HCT116 (cell line): Measurements from ENCODE around the gene SALL3. TPM values are rescaled to one million over a fixed set of nuclear protein-coding genes. Genes with fewer than 3 reads are reported as not detected.

Experiments used
- ATAC-seq: fragments of 200-7000 bp; cut with Tn5 transposase; 2 replicates; pipeline ENCODE4 v1.9.1; 2020; ENCODE audit warnings: mild to moderate bottlenecking, moderate library complexity
- BruUV-seq: library from RNA; stranded (reverse); fragments of 400-500 nt; replicated peaks from 2 replicates; lab custom pipeline; 2021; lab: Mats Ljungman, UMichigan
- CTCF ChIA-PET: fragments of 300-600 bp; sonication (Branson Sonifier 250); formaldehyde crosslinking; loops from one replicate; lab custom pipeline; 2021; ENCODE audit warnings: antibody characterized with exemption; lab: Charles Lee
- POLR2A ChIA-PET: fragments of 300-600, 350-600 bp; sonication (Branson Sonifier 250); formaldehyde crosslinking; loops from one replicate; lab custom pipeline; 2021; ENCODE audit warnings: antibody characterized with exemption; lab: Charles Lee
- RAD21 ChIA-PET, 2 experiments: fragments of 300-600 bp; sonication (Branson Sonifier 250); formaldehyde crosslinking; loops; one replicate each; lab custom pipeline; 2023; ENCODE audit warnings: low total read pairs in 2 of 2; ENCODE audit not compliant: uncharacterized antibody in 2 of 2, unreplicated experiment in 2 of 2, low non-redundant PET in 1 of 2; lab: Charles Lee
- DNase-seq: peaks from one replicate; pipeline ENCODE4 v3.0.0-alpha.2; 2010; ENCODE audit warnings: low read depth, low spot score
- H2AFZ ChIP-seq: fragments of 200-600 bp; shearing (Covaris generic), sonication (generic); 2 replicates; pipeline ENCODE4 v1.6.1; 2017; ENCODE audit warnings: low read depth, mixed run types, mixed read lengths, antibody characterized with exemption, low read length; ENCODE audit not compliant: poor library complexity, severe bottlenecking
- H3K27ac ChIP-seq: 2 replicates; pipeline ENCODE4 v1.5.1; 2012; ENCODE audit warnings: low read depth, low read length
- H3K27me3 ChIP-seq: fragments of 200-600 bp; sonication (generic); 2 replicates; pipeline ENCODE4 v1.6.1; 2016; ENCODE audit warnings: mixed run types, low read length, mixed read lengths; ENCODE audit not compliant: insufficient read depth
- H3K36me3 ChIP-seq, 2 experiments: fragments of 200-500 bp in 1 of 2; fragments of 200-600 bp in 1 of 2; sonication (Bioruptor generic) in 1 of 2; sonication (generic) in 1 of 2; 2 replicates each; pipeline versions ENCODE4 v1.5.1 to v1.6.1; 2014 to 2016; ENCODE audit warnings: low read length in 2 of 2, inconsistent platforms in 1 of 2, mixed read lengths in 1 of 2, mixed run types in 1 of 2; ENCODE audit not compliant: insufficient read depth in 2 of 2, control insufficient read depth in 1 of 2
- H3K4me1 ChIP-seq, 2 experiments: fragments of 200-600 bp in 1 of 2; sonication (generic) in 1 of 2; 2 replicates each; pipeline versions ENCODE4 v1.5.1 to v1.6.1; 2012 to 2017; ENCODE audit warnings: low read length in 2 of 2, inconsistent platforms in 1 of 2, mild to moderate bottlenecking in 1 of 2, mixed read lengths in 1 of 2, mixed run types in 1 of 2, moderate library complexity in 1 of 2; ENCODE audit not compliant: insufficient read depth in 2 of 2, control insufficient read depth in 1 of 2
- H3K4me2 ChIP-seq: fragments of 200-600 bp; sonication (generic); 2 replicates; pipeline ENCODE4 v1.6.1; 2017; ENCODE audit warnings: mixed run types, low read length, mixed read lengths
- H3K4me3 ChIP-seq, 2 experiments: fragments of 200-600 bp in 1 of 2; sonication (generic) in 1 of 2; replicated peaks in 1 of 2; 2 replicates each; pipeline ENCODE4 v1.5.1; 2011 to 2016; ENCODE audit warnings: low read length in 2 of 2, control low read depth in 1 of 2, low read depth in 1 of 2, mild to moderate bottlenecking in 1 of 2, mixed read lengths in 1 of 2, mixed run types in 1 of 2
- H3K79me2 ChIP-seq: fragments of 200-600 bp; sonication (generic); 2 replicates; pipeline ENCODE4 v1.6.1; 2017; ENCODE audit warnings: mild to moderate bottlenecking, mixed run types, low read length, moderate library complexity, mixed read lengths; ENCODE audit not compliant: insufficient read depth
- H3K9ac ChIP-seq: fragments of 200-600 bp; sonication (generic); 2 replicates; pipeline ENCODE4 v1.6.1; 2016; ENCODE audit warnings: low read length, mixed read lengths
- H3K9me2 ChIP-seq: fragments of 200-600 bp; sonication (generic), shearing (Covaris generic); 2 replicates; pipeline ENCODE4 v1.6.1; 2017; ENCODE audit warnings: mixed run types, mild to moderate bottlenecking, moderate library complexity; ENCODE audit not compliant: insufficient read depth
- H3K9me3 ChIP-seq, 2 experiments: fragments of 200-500 bp in 1 of 2; fragments of 200-600 bp in 1 of 2; sonication (Bioruptor generic) in 1 of 2; sonication (generic) in 1 of 2; 2 replicates each; pipeline ENCODE4 v1.6.1; 2014 to 2017; ENCODE audit warnings: low read length in 2 of 2, mixed read lengths in 2 of 2, inconsistent platforms in 1 of 2, low read depth in 1 of 2, mild to moderate bottlenecking in 1 of 2, mixed run types in 1 of 2, moderate library complexity in 1 of 2; ENCODE audit not compliant: control insufficient read depth in 1 of 2, insufficient read depth in 1 of 2
- H4K20me1 ChIP-seq: fragments of 200-600 bp; sonication (generic), shearing (Covaris generic); 2 replicates; pipeline ENCODE4 v1.6.1; 2017; ENCODE audit warnings: mixed run types, mild to moderate bottlenecking, moderate library complexity; ENCODE audit not compliant: insufficient read depth
- CEBPB ChIP-seq: IDR thresholded peaks from 2 replicates; pipeline ENCODE4 v1.6.1; 2012; ENCODE audit warnings: low read depth
- CTCF ChIP-seq, 3 experiments: fragments of 200-600 bp in 1 of 3; sonication (generic) in 1 of 3; IDR thresholded peaks in 2 of 3; conservative IDR thresholded peaks in 1 of 3; 2 replicates each; pipeline ENCODE4 v1.5.1; 2012 to 2017; ENCODE audit warnings: low read depth in 2 of 3, low read length in 2 of 3, antibody characterized with exemption in 1 of 3, borderline replicate concordance in 1 of 3, control low read depth in 1 of 3, mild to moderate bottlenecking in 1 of 3, mixed read lengths in 1 of 3, mixed run types in 1 of 3, moderate library complexity in 1 of 3; ENCODE audit not compliant: insufficient read depth in 1 of 3
- EGR1 ChIP-seq: IDR thresholded peaks from 2 replicates; pipeline ENCODE4 v1.6.1; 2012; ENCODE audit warnings: low read depth
- EZH2phosphoT487 ChIP-seq: fragments of 200-600 bp; IDR thresholded peaks from 2 replicates; pipeline ENCODE4 v1.6.1; 2018; ENCODE audit warnings: antibody characterized with exemption, borderline replicate concordance
- POLR2AphosphoS5 ChIP-seq: IDR thresholded peaks from 2 replicates; pipeline ENCODE4 v1.6.1; 2011; ENCODE audit warnings: mild to moderate bottlenecking, low read depth, low read length, moderate library complexity
- SRF ChIP-seq: IDR thresholded peaks from 2 replicates; pipeline ENCODE4 v1.6.1; 2012; ENCODE audit warnings: low read depth
- YY1 ChIP-seq: IDR thresholded peaks from 2 replicates; pipeline ENCODE4 v1.6.1; 2011; ENCODE audit warnings: low read length, low read depth, moderate library complexity, mild to moderate bottlenecking; ENCODE audit not compliant: insufficient replicate concordance; ENCODE audit errors: extremely low read depth
- ZBTB33 ChIP-seq: IDR thresholded peaks from 2 replicates; pipeline ENCODE4 v1.6.1; 2011; ENCODE audit warnings: mild to moderate bottlenecking, low read length, moderate library complexity; ENCODE audit not compliant: insufficient replicate concordance; ENCODE audit errors: extremely low read depth
- intact Hi-C: fragments of 100-400 bp; cut with micrococcal nuclease; formaldehyde crosslinking; loops from 2 replicates; pipeline ENCODE4 v1.10.0; 2022
- total RNA-seq: library from RNA; stranded (reverse); gene quantifications from one replicate; pipeline ENCODE4 v1.2.1, GENCODE V29; 2021; ENCODE audit not compliant: unreplicated experiment
- TF ChIP-seq, protein P1 (sequence below): IDR thresholded peaks from 2 replicates; pipeline ENCODE4 v1.6.1; 2012; ENCODE audit warnings: low read depth

SALL3 gene
- total RNA-seq, 1 experiment from 2014 or later: not detected

DNA sequence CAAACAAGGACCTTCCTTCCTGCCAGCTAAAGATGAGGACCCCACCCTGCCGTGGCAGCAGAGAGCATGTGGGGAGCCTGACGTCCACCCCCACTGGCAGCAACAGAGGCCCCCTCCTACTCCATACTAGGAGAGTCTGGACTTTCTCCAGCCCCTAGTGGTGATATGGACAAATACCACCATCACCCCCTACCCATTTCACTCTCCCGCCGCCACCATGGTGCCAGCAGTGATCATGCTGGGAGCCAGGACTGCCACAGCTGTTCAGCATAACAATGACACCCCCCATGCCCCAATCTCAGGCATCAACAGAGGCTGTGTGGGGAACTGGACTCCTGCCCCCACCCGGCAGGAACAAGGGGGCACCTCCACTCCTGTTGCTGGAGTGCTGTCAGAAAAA is 46.9 kb downstream of the SALL3 start:
- intact Hi-C loops: no loop called here

DNA sequence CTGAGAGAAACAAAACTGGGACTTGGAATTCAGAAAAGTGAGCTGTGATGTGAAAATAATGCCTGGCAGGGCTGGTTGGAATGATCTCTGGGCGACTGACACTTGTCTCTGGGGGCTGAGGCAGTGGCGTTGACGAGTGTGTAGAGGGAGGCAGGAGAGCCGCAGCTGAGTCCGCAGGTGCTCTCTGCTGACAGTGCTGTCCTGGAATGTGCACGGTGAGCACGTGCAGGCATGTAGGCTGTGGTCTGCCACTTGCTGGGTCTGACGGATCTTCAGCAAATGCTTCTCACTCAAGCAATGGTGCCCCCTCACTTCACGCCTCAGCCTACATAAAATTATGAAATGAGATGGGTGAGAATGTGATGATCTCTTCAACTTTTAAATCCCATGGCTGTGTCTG is 51.1 kb downstream of the SALL3 start:
- H3K79me2 ChIP-seq: no peaks in the 10 kb centered on the region
- no peak overlapping the region for H3K27ac ChIP-seq
- intact Hi-C loops: no loop called here
- H3K4me3 ChIP-seq: no peak overlapping the region
- no peak overlapping the region for H3K4me2 ChIP-seq
- DNase-seq (no peak), ATAC-seq (no peak)
- H3K27me3 ChIP-seq: no peaks in the 10 kb centered on the region
- ChIA-PET POLR2A (no interaction called here), CTCF (no interaction called here), RAD21 (no interaction called here)
- no peak overlapping the region for H2AFZ ChIP-seq
- H4K20me1 ChIP-seq: no peaks in the 10 kb centered on the region
- H3K36me3 ChIP-seq: no peaks in the 10 kb centered on the region
- H3K9me2 ChIP-seq: no peaks in the 10 kb centered on the region
- no peaks in the 10 kb centered on the region for H3K9me3 ChIP-seq
- H3K9ac ChIP-seq: no peak overlapping the region
- no TSS peak for BruUV-seq
- no peaks in the 10 kb centered on the region for H3K4me1 ChIP-seq
- TF ChIP-seq POLR2AphosphoS5 (no peak), YY1 (no peak), SRF (no peak), CEBPB (no peak), ZBTB33 (no peak), EGR1 (no peak)
- TF ChIP-seq, protein P1, sequence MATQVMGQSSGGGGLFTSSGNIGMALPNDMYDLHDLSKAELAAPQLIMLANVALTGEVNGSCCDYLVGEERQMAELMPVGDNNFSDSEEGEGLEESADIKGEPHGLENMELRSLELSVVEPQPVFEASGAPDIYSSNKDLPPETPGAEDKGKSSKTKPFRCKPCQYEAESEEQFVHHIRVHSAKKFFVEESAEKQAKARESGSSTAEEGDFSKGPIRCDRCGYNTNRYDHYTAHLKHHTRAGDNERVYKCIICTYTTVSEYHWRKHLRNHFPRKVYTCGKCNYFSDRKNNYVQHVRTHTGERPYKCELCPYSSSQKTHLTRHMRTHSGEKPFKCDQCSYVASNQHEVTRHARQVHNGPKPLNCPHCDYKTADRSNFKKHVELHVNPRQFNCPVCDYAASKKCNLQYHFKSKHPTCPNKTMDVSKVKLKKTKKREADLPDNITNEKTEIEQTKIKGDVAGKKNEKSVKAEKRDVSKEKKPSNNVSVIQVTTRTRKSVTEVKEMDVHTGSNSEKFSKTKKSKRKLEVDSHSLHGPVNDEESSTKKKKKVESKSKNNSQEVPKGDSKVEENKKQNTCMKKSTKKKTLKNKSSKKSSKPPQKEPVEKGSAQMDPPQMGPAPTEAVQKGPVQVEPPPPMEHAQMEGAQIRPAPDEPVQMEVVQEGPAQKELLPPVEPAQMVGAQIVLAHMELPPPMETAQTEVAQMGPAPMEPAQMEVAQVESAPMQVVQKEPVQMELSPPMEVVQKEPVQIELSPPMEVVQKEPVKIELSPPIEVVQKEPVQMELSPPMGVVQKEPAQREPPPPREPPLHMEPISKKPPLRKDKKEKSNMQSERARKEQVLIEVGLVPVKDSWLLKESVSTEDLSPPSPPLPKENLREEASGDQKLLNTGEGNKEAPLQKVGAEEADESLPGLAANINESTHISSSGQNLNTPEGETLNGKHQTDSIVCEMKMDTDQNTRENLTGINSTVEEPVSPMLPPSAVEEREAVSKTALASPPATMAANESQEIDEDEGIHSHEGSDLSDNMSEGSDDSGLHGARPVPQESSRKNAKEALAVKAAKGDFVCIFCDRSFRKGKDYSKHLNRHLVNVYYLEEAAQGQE: no peak

More for the DNA sequence above, 46.9 kb downstream of the SALL3 start:
- ChIA-PET CTCF (no interaction called here), RAD21 (no interaction called here), POLR2A (no interaction called here)
- Histone ChIP-seq H3K36me3 (no peaks in the 10 kb centered on the region), H3K9me2 (no peaks in the 10 kb centered on the region), H3K4me1 (no peaks in the 10 kb centered on the region), H3K4me2 (no peak overlapping the region), H3K27me3 (no peaks in the 10 kb centered on the region), H3K9ac (no peak overlapping the region), H3K9me3 (no peaks in the 10 kb centered on the region), H3K4me3 (no peak overlapping the region), H3K27ac (no peak overlapping the region), H3K79me2 (no peaks in the 10 kb centered on the region), H4K20me1 (no peaks in the 10 kb centered on the region), H2AFZ (no peak overlapping the region)
- BruUV-seq: no TSS peak
- ATAC-seq (peak; percentile 49; the same call in 1 of the 2 replicates), DNase-seq (no peak)
- TF ChIP-seq EZH2phosphoT487 (no peak), POLR2AphosphoS5 (no peak), CTCF (IDR thresholded peaks at IDR 0.05 in 2 of 3, conservative IDR thresholded peaks at IDR 0.05 in 1 of 3; ENCODE audit: borderline replicate concordance in 1 of 3, insufficient read depth in 1 of 3, low read depth in 2 of 3, low read length in 2 of 3) (peak in 2 of 3 experiments; percentile 15 to 25; a peak in 3 of 6 replicates)
